ENCODE data around the gene TFB2M.

Gene TFB2M

GRCh38 chr1:246491551-246492053 lies 74.5 kb downstream of the TFB2M start:
- DNase-seq (ENCODE audit: low read depth): no peak
- H3K4me3 ChIP-seq (ENCODE audit: low read depth, low read length): no peak overlapping the region
- TF ChIP-seq CTCF (IDR thresholded peaks at IDR 0.05; ENCODE audit: low read depth, low read length, missing control alignments): no peak
